Activated T-cell treated with anti-CD3 and anti-CD28 coated beads, Interleukin-2, amount 50 U/mL, for 24 hours (primary cell): ENCODE results near the gene SEMA6A.

Source experiments
- DNase-seq: peaks from one replicate; pipeline ENCODE4 v3.0.0-alpha.2; 2020
- H3K27ac Mint-ChIP-seq: 2 replicates; pipeline ENCODE4 v1.8.0; 2020; ENCODE audit warnings: mild to moderate bottlenecking, mixed read lengths
- H3K27me3 Mint-ChIP-seq: 2 replicates; pipeline ENCODE4 v1.8.0; 2020; ENCODE audit warnings: mixed read lengths
- H3K36me3 Mint-ChIP-seq: 2 replicates; pipeline ENCODE4 v1.8.0; 2020; ENCODE audit warnings: low read depth, mixed read lengths
- H3K4me1 Mint-ChIP-seq: 2 replicates; pipeline ENCODE4 v1.8.0; 2020; ENCODE audit warnings: low read depth, mixed read lengths
- H3K4me3 Mint-ChIP-seq: 2 replicates; pipeline ENCODE4 v1.8.0; 2020; ENCODE audit warnings: mild to moderate bottlenecking, moderate library complexity, mixed read lengths
- H3K9me3 Mint-ChIP-seq: 2 replicates; pipeline ENCODE4 v1.8.0; 2020; ENCODE audit warnings: mixed read lengths

The SEMA6A gene

DNA sequence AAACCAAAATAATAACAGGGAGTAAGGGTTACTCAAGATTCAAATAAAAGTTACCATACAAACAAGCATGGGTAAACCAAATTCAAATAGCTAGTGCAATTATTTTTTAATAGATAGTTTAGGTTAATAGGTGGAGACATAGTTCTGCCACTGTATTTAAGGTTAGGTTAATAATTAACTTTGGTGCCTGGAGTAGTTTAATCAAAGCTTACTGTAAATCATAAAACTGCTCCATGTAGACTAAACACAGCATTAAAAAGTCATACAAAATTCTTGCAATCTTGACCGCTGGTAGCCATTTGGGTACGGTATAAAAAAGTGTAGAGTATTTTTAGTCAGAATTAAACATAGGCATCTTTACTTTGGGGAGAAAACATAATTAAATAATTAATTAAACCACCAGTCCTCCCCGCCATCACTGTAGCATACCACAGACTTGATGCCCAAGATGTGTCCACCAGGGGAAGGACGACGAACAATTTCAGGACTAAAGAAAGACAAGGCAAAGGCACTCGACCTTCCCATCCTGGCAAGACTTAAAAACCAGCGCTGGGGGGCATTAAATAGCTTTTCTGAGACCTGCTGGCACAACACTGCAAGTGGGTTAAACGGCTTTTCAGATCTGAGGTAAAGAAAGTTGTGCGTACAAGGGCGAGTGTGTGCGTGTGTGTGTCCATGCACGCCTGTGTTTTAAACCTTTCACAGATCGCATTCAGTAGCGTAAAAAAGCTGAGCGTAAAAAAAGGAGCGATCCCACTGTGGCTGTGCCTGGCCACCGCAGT is 2.9 kb downstream of the SEMA6A start:
- Mint-ChIP-seq H3K27ac (no peak overlapping the region), H3K27me3 (peaks cover 81% of the 10 kb centered on the region), H3K36me3 (no peaks in the 10 kb centered on the region), H3K9me3 (no peaks in the 10 kb centered on the region), H3K4me1 (peaks cover 23% of the 10 kb centered on the region), H3K4me3 (no peak overlapping the region)
- DNase-seq: no peak

- peaks cover 72% of the 10 kb centered on the region for H3K27me3 Mint-ChIP-seq
- no peaks in the 10 kb centered on the region for H3K36me3 Mint-ChIP-seq
- no peak overlapping the region for H3K4me3 Mint-ChIP-seq
- no peak for DNase-seq
- H3K9me3 Mint-ChIP-seq: no peaks in the 10 kb centered on the region
- peaks cover 14% of the 10 kb centered on the region for H3K4me1 Mint-ChIP-seq
- H3K27ac Mint-ChIP-seq: no peak overlapping the region
Measured at GRCh38 chr5:116569999-116570398, 4.6 kb downstream of the SEMA6A start.

GRCh38 chr5:116567106-116567505 is 7.5 kb downstream of the SEMA6A start:
- DNase-seq: no peak
- peaks cover 45% of the 10 kb centered on the region for H3K27me3 Mint-ChIP-seq
- H3K27ac Mint-ChIP-seq: no peak overlapping the region
- H3K4me3 Mint-ChIP-seq: no peak overlapping the region
- no peaks in the 10 kb centered on the region for H3K36me3 Mint-ChIP-seq
- no peaks in the 10 kb centered on the region for H3K4me1 Mint-ChIP-seq
- no peaks in the 10 kb centered on the region for H3K9me3 Mint-ChIP-seq

GRCh38 chr5:116566251-116566650 is 8.4 kb downstream of the SEMA6A start:
- no peak overlapping the region for H3K27ac Mint-ChIP-seq
- DNase-seq: no peak
- peaks cover 37% of the 10 kb centered on the region for H3K27me3 Mint-ChIP-seq
- no peaks in the 10 kb centered on the region for H3K36me3 Mint-ChIP-seq
- no peaks in the 10 kb centered on the region for H3K9me3 Mint-ChIP-seq
- no peak overlapping the region for H3K4me3 Mint-ChIP-seq
- no peaks in the 10 kb centered on the region for H3K4me1 Mint-ChIP-seq

- no peak for DNase-seq
- no peaks in the 10 kb centered on the region for H3K9me3 Mint-ChIP-seq
Measured at GRCh38 chr5:116564756-116565490, 9.7 kb downstream of the SEMA6A start.

DNA sequence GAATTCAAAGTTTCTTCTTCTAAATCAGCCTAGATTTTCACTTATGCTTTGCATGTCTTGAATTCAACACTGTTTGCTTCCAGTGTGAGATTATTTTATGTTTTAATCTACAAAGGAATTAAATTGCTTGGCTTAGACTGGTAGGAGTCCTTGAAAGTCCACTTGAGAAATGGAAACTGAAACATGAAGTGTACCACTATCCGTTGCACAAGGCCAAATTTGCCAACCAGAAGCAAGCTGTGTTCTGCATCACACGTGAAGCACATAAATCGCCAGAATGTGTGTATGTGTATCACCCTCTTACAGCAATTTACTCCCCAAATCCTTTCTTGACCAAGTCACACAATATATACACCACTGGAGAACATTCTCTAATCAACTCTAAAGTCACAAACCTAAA is 10.3 kb downstream of the SEMA6A start:
- Mint-ChIP-seq H3K9me3 (no peaks in the 10 kb centered on the region), H3K27ac (no peak overlapping the region), H3K36me3 (no peaks in the 10 kb centered on the region), H3K4me3 (no peak overlapping the region), H3K27me3 (peaks cover 19% of the 10 kb centered on the region), H3K4me1 (no peaks in the 10 kb centered on the region)
- DNase-seq: no peak

More at GRCh38 chr5:116564756-116565490, 9.7 kb downstream of the SEMA6A start:
- Mint-ChIP-seq H3K36me3 (no peaks in the 10 kb centered on the region), H3K4me3 (no peak overlapping the region), H3K27me3 (peaks cover 24% of the 10 kb centered on the region), H3K4me1 (no peaks in the 10 kb centered on the region), H3K27ac (no peak overlapping the region)

DNA sequence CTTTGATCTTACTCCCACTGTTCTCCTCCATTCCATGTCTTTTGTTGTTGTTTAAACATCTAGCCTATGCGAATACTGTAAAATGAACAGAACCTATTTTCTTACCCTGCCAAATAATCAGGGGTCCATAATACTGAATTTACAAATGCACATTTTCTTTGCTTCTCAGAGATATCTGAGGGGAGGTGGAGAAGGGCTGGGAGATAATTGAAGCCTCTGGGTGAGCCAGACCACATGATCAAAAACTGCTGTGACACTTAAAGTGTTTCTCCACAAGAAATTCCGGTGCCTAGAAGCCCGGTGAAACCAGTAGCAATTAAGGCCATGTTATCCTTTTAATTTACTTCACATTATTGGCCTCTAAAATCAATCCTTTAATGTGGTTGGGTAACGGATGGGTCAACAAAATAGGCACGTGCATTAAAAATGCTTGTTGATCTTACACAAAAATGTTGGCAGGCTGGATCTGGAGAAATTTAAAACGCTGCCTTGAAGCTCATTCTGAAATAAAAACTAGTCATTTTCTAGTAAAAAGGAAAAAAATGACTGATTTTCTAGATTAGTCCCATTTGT is 10.8 kb downstream of the SEMA6A start:
- no peaks in the 10 kb centered on the region for H3K4me1 Mint-ChIP-seq
- H3K27me3 Mint-ChIP-seq: peaks cover 14% of the 10 kb centered on the region
- no peak for DNase-seq
- H3K9me3 Mint-ChIP-seq: no peaks in the 10 kb centered on the region
- no peak overlapping the region for H3K27ac Mint-ChIP-seq
- no peaks in the 10 kb centered on the region for H3K36me3 Mint-ChIP-seq
- H3K4me3 Mint-ChIP-seq: no peak overlapping the region

DNA sequence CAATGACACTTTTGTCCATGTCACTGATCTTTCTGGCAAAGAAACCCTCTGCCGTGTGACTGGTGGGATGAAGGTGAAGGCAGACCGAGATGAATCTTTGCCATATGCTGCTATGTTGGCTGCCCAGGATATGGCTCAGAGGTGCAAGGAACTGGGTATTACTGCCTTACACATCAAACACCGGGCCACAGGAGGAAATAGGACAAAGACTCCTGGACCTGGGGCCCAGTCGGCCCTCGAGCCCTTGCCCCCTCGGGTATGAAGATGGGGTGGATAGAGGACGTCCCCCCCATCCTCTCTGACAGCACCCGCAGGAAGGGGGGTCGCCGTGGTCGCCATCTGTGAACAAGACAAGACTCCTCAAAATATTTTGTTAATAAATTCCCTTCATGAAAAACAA is 12.0 kb downstream of the SEMA6A start:
- H3K27me3 Mint-ChIP-seq: peaks cover 9% of the 10 kb centered on the region

GRCh38 chr5:116561658-116562057 is 13.0 kb downstream of the SEMA6A start:
- H3K27me3 Mint-ChIP-seq: peaks cover 7% of the 10 kb centered on the region
- no peak for DNase-seq
- H3K4me1 Mint-ChIP-seq: no peaks in the 10 kb centered on the region
- H3K9me3 Mint-ChIP-seq: no peaks in the 10 kb centered on the region
- H3K4me3 Mint-ChIP-seq: no peak overlapping the region
- no peaks in the 10 kb centered on the region for H3K36me3 Mint-ChIP-seq
- no peak overlapping the region for H3K27ac Mint-ChIP-seq

More for the DNA sequence above, 12.0 kb downstream of the SEMA6A start:
- Mint-ChIP-seq H3K4me1 (no peaks in the 10 kb centered on the region), H3K27ac (no peak overlapping the region), H3K36me3 (no peaks in the 10 kb centered on the region), H3K9me3 (no peaks in the 10 kb centered on the region), H3K4me3 (no peak overlapping the region)
- DNase-seq: no peak

DNA sequence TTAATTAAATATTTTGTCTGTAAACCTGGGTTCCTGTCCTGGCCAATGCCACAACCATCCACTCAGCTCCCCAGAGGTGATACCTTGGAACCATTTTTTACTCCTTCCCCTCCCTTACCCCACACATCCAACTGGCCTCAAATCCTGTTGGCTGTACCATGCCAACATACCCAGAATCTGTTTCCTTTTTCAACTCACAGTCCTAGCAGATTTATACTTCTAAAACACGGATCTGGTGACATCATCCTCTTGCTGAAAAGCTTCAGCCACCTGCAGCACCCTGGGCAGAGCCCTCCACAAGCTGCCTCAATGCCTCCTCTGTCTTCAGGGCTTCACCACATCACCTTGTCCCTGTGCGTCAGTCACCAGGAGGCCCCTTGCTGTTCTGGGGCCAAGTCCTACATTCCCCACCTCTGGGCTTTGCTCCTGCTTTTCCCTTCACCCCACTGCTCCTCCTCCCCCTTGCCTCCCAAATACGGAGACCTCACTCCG is 14.9 kb downstream of the SEMA6A start:
- H3K27me3 Mint-ChIP-seq: no peaks in the 10 kb centered on the region
- DNase-seq: no peak
- no peaks in the 10 kb centered on the region for H3K36me3 Mint-ChIP-seq
- no peak overlapping the region for H3K4me3 Mint-ChIP-seq
- no peak overlapping the region for H3K27ac Mint-ChIP-seq
- H3K4me1 Mint-ChIP-seq: no peaks in the 10 kb centered on the region
- H3K9me3 Mint-ChIP-seq: no peaks in the 10 kb centered on the region

DNA sequence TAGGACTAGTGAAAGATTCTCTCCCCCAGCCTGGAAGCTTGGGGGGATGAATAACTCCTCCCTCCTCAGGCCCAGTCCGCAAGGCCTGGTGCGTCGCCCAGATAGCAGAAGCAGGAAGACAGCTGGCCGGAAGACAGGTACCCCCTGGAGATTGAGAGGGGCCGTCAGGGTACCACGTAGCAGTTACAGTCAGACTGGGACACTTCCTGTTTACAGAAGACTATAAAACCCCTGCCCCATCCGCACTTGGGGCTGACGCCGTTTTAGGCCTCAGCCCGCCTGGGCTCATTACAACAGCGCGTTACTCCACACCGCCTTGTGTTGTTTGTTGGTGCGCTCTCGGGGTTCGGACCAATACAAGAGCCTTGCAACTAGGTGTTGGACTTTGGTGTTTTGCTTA is 15.4 kb downstream of the SEMA6A start:
- H3K4me1 Mint-ChIP-seq: no peaks in the 10 kb centered on the region

GRCh38 chr5:116557669-116558271 is 16.9 kb downstream of the SEMA6A start:
- no peak overlapping the region for H3K27ac Mint-ChIP-seq
- no peaks in the 10 kb centered on the region for H3K9me3 Mint-ChIP-seq
- H3K4me1 Mint-ChIP-seq: no peaks in the 10 kb centered on the region
- no peak for DNase-seq
- no peaks in the 10 kb centered on the region for H3K27me3 Mint-ChIP-seq
- no peaks in the 10 kb centered on the region for H3K36me3 Mint-ChIP-seq
- H3K4me3 Mint-ChIP-seq: no peak overlapping the region

More for the DNA sequence above, 15.4 kb downstream of the SEMA6A start:
- Mint-ChIP-seq H3K27ac (no peak overlapping the region), H3K4me3 (no peak overlapping the region), H3K36me3 (no peaks in the 10 kb centered on the region), H3K27me3 (no peaks in the 10 kb centered on the region), H3K9me3 (no peaks in the 10 kb centered on the region)
- DNase-seq: no peak

DNA sequence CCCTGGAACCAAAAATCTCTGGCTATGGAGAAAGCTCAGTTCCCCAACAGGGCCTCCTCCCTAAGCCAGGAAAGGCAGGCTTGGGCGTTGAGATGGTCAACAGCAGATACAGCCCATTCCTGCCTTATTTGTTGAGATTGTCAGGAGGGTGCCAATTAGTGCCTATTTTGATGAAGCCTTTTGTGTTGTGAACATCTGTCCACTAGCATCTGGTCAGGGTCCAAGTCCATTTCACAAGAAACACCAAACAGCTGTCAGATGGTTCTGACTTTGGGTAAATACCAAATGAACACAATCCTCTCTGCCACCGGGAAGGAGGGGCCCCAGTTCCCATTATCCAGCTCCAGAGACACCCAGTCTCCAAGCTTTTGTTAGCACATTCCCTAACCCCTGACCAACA is 19.9 kb downstream of the SEMA6A start:
- H3K36me3 Mint-ChIP-seq: no peaks in the 10 kb centered on the region
- H3K27me3 Mint-ChIP-seq: no peaks in the 10 kb centered on the region
- H3K27ac Mint-ChIP-seq: no peak overlapping the region
- H3K4me3 Mint-ChIP-seq: no peak overlapping the region
- no peaks in the 10 kb centered on the region for H3K4me1 Mint-ChIP-seq
- H3K9me3 Mint-ChIP-seq: no peaks in the 10 kb centered on the region
- DNase-seq: no peak

- Mint-ChIP-seq H3K27me3 (no peaks in the 10 kb centered on the region), H3K36me3 (no peaks in the 10 kb centered on the region)
- no peak for DNase-seq
Measured at GRCh38 chr5:116553366-116553765, 21.3 kb downstream of the SEMA6A start.

More at GRCh38 chr5:116553366-116553765, 21.3 kb downstream of the SEMA6A start:
- no peak overlapping the region for H3K27ac Mint-ChIP-seq
- H3K9me3 Mint-ChIP-seq: no peaks in the 10 kb centered on the region
- no peak overlapping the region for H3K4me3 Mint-ChIP-seq
- H3K4me1 Mint-ChIP-seq: no peaks in the 10 kb centered on the region
